Muscle layer of colon (tissue), 2 donors: ENCODE measurements around the gene PIGBOS1.
"Not testable (repeated sequence)": the region's sequence is repeated elsewhere in the genome, so short reads cannot be mapped to it uniquely, and the experiment has no call there.

Experiments used
- H3K27ac ChIP-seq: one replicate; pipeline ENCODE4 v1.7.0; 2013; ENCODE audit warnings: low read depth, mild to moderate bottlenecking, low read length, moderate library complexity
- H3K27me3 ChIP-seq, 2 donors: one replicate each; pipeline ENCODE4 v1.7.0; 2013; ENCODE audit warnings: low read length in 2 of 2, mild to moderate bottlenecking in 2 of 2; ENCODE audit not compliant: insufficient read depth in 2 of 2, control insufficient read depth in 1 of 2
- H3K36me3 ChIP-seq: one replicate; pipeline ENCODE4 v1.7.0; 2013; ENCODE audit warnings: mild to moderate bottlenecking, low read length; ENCODE audit not compliant: insufficient read depth
- H3K4me1 ChIP-seq: one replicate; pipeline ENCODE4 v1.7.0; 2013; ENCODE audit warnings: mild to moderate bottlenecking, low read length; ENCODE audit not compliant: insufficient read depth
- H3K4me3 ChIP-seq, 2 donors: one replicate each; pipeline ENCODE4 v1.7.0; 2013; ENCODE audit warnings: low read length in 2 of 2, low read depth in 1 of 2, mild to moderate bottlenecking in 1 of 2, moderate library complexity in 1 of 2
- H3K9ac ChIP-seq: one replicate; pipeline ENCODE4 v1.7.0; 2013; ENCODE audit warnings: low read length
- H3K9me3 ChIP-seq: one replicate; pipeline ENCODE4 v1.7.0; 2013; ENCODE audit warnings: mild to moderate bottlenecking, low read length
- donor health status: abdominal sarcoma.
- donor health status: Adenocarcinoma of cecum.

The PIGBOS1 gene

DNA sequence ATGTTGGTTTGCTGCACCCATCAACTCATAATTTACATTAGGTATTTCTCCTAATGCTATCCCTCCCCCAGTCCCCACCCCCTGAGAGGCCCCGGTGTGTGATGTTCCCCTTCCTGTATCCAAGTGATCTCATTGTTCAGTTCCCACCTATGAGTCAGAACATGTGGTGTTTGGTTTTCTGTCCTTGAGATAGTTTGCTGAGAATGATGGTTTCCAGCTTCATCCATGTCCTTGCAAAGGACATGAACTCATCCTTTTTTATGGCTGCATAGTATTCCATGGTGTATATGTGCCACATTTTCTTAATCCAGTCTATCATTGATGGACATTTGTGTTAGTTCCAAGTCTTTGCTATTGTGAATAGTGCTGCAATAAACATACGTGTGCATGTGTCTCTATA, 38.3 kb downstream of the PIGBOS1 start:
- not testable (repeated sequence) for H3K9me3 ChIP-seq, H3K27me3 ChIP-seq, H3K36me3 ChIP-seq, H3K4me3 ChIP-seq, H3K27ac ChIP-seq, H3K9ac ChIP-seq, H3K4me1 ChIP-seq

DNA sequence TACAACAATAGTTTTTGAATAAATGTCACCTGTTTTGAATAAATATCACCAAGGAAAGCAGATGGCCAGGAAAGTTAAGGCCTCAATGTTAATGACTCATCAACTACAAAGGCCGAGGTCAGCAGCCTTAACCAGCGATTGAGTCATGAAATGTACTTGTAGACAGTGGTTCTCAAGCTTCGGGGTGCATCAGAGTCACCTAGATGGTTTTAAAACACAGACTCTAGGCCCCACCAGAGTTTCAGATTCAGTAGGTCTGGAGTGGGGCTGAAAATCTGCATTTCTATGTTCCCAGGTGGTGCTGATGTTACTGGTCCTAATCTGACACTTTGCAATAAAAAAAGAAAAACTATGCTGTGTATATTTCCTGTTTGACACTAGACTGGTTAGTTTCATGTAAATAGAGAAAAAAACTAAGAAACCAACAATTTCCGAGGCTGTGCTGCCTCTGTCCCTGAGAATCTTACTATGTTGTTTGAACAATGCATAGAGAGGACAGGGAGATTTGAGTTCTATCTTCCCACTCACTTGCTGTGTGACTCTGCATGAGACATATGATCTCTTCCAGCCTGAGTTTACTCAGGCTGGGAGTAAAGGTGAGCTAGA, 39.1 kb downstream of the PIGBOS1 start:
- H3K9ac ChIP-seq, result no peak overlapping the region
- no peak overlapping the region for H3K27ac ChIP-seq
- H3K27me3 ChIP-seq, result no peaks in the 10 kb centered on the region

DNA sequence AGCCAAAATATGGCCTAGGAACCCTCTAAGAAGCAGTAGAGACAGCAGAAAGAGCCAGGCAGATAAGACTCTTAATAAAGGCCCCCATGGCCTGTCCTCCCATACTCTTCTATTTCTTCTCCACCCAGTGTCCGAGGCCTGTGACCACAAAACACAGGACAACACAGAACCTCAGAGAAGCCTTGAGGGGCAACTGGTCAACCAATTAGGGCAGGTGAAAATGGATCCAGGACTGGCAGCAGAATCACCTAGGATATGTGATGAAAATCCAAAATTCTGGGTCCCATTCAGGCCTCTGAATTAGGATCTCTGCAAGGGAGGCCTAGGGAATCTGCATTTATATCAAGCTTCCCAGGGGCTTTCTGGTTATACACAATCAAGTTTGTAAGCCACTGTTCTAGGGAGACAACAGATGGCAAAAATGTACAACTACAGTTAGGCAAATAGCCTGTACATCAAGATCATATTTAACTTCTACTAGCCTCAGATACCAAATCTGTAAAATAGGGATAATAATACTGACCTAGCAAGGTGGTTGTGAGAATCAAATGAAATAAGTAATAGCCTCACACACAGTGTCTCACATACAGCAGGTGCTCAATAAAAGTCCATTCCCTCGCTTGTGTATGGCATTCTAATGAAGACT, 39.7 kb downstream of the PIGBOS1 start:
- no peak overlapping the region for H3K9ac ChIP-seq
- no peaks in the 10 kb centered on the region for H3K36me3 ChIP-seq
- no peak overlapping the region for H3K27ac ChIP-seq
- no peak overlapping the region for H3K4me3 ChIP-seq
- H3K27me3 ChIP-seq, result no peaks in the 10 kb centered on the region
- no peaks in the 10 kb centered on the region for H3K9me3 ChIP-seq
- H3K4me1 ChIP-seq, result peaks cover 8% of the 10 kb centered on the region

More for the DNA sequence above, 39.1 kb downstream of the PIGBOS1 start:
- no peaks in the 10 kb centered on the region for H3K36me3 ChIP-seq
- H3K4me1 ChIP-seq, result peaks cover 8% of the 10 kb centered on the region
- H3K4me3 ChIP-seq, result no peak overlapping the region
- H3K9me3 ChIP-seq, result no peaks in the 10 kb centered on the region

DNA sequence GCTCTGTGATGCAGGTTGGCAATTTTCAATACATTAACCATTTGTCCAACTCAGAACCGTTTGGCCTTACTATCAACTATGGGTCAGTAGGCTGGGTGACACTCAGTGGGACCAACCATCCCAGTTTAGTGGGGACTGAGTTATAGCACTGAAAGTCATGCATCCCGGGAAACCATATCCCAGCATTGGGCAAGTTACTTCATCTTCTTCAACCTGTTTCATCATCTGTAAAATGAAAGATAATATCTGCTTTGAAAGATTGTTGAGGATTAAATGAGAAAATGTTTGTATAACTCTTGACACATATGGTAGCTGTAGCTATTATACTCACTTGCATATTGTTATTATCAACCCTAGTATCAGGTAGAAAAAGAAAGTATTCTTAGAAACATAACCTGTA, 41.2 kb downstream of the PIGBOS1 start:
- Histone ChIP-seq H3K27me3 (no peaks in the 10 kb centered on the region), H3K27ac (no peak overlapping the region), H3K9me3 (no peaks in the 10 kb centered on the region), H3K4me3 (no peak overlapping the region), H3K4me1 (peaks cover 8% of the 10 kb centered on the region), H3K36me3 (no peaks in the 10 kb centered on the region), H3K9ac (no peak overlapping the region)

DNA sequence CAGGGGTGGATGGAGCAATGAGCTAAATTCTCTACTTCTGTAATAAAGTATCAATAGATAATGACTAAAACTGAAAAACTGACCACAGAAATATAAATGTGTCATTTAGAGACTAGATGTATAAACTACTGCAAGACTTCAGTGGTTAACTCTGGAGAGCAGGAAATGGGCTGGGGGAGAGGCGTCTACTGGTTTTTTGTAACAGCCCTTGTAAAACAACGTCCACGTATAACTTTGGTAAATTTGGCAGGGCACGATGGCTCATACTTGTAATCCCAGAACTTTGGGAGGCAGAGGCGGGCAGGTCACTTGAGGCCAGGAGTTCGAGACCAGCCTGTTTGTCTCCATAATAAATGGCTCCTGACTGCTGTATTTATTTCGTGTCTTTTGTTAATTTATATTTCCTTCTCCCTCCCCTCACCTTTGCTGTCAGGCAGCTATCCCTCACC, 41.8 kb downstream of the PIGBOS1 start:
- H3K9ac ChIP-seq, result no peak overlapping the region
- peaks cover 2% of the 10 kb centered on the region for H3K4me1 ChIP-seq
- H3K9me3 ChIP-seq, result no peaks in the 10 kb centered on the region
- H3K4me3 ChIP-seq, result no peak overlapping the region
- no peaks in the 10 kb centered on the region for H3K36me3 ChIP-seq
- no peaks in the 10 kb centered on the region for H3K27me3 ChIP-seq
- H3K27ac ChIP-seq, result no peak overlapping the region

- H3K4me3 ChIP-seq, result no peak overlapping the region
- H3K27ac ChIP-seq, result no peak overlapping the region
- no peaks in the 10 kb centered on the region for H3K9me3 ChIP-seq
- no peaks in the 10 kb centered on the region for H3K27me3 ChIP-seq
- H3K4me1 ChIP-seq, result no peaks in the 10 kb centered on the region
- no peak overlapping the region for H3K9ac ChIP-seq
- no peaks in the 10 kb centered on the region for H3K36me3 ChIP-seq
Observed at GRCh38 chr15:55276324-55276723, 42.6 kb downstream of the PIGBOS1 start.

- H3K9ac ChIP-seq, result no peak overlapping the region
- no peak overlapping the region for H3K27ac ChIP-seq
Observed at GRCh38 chr15:55270291-55270690, 48.6 kb downstream of the PIGBOS1 start.

GRCh38 chr15:55268176-55268695, 50.7 kb downstream of the PIGBOS1 start:
- H3K4me3 ChIP-seq, result no peak overlapping the region
- H3K27ac ChIP-seq, result no peak overlapping the region
- H3K36me3 ChIP-seq, result no peaks in the 10 kb centered on the region
- no peaks in the 10 kb centered on the region for H3K9me3 ChIP-seq
- no peak overlapping the region for H3K9ac ChIP-seq
- no peaks in the 10 kb centered on the region for H3K27me3 ChIP-seq
- peaks cover 3% of the 10 kb centered on the region for H3K4me1 ChIP-seq

More at GRCh38 chr15:55270291-55270690, 48.6 kb downstream of the PIGBOS1 start:
- peaks cover 3% of the 10 kb centered on the region for H3K4me1 ChIP-seq
- H3K9me3 ChIP-seq, result no peaks in the 10 kb centered on the region
- H3K4me3 ChIP-seq, result no peak overlapping the region
- no peaks in the 10 kb centered on the region for H3K36me3 ChIP-seq
- H3K27me3 ChIP-seq, result no peaks in the 10 kb centered on the region

DNA sequence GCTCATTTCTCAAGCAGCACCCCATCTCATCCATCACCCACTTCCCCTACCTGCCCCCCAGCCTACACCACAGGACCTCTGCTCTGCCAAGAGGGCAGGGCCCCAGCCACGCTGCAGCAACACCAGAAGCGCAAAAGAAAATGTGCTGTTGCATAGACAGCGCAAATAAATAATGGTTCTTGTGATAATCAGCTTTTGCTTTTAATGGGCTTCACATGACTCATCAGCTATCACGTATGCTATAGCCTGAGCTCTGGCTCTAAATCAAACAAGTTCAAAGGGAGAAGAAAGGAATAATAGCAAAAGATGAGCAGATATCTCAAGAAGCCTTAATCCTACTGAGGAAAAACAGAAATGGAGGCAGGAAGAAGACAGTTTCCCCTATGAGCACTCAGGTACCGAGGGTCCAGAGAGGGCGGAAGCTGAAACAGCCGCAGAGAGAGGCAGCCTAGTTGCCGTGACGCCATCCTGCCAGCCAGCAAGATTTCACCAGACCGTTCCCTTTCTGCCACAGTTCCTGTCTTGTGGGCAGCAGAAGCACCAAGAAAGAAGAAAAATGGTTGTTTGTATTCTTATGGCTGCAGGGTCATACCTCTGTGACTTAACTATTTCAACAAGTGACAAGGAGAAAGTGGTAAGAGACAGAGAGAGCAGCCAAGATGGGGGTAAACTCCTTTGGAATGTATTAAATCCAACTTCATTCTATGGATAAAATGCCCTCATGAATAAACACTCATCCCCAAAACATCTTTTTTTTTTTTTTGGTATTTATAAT, 51.3 kb downstream of the PIGBOS1 start:
- Histone ChIP-seq H3K4me3 (no peak overlapping the region), H3K27ac (no peak overlapping the region), H3K9ac (no peak overlapping the region)

More for the DNA sequence above, 51.3 kb downstream of the PIGBOS1 start:
- no peaks in the 10 kb centered on the region for H3K27me3 ChIP-seq
- peaks cover 3% of the 10 kb centered on the region for H3K4me1 ChIP-seq
- no peaks in the 10 kb centered on the region for H3K36me3 ChIP-seq
- H3K9me3 ChIP-seq, result no peaks in the 10 kb centered on the region
